ENCODE data around the gene C7orf33. TPM values are rescaled to one million over a fixed set of nuclear protein-coding genes. Genes with fewer than 3 reads are reported as not detected.

Gene C7orf33
- polyA plus RNA-seq, 3 donors = 0.05 TPM; not detected in 2

GRCh38 chr7:148566736-148567135, 23.8 kb upstream of the C7orf33 start:
- WGBS (ENCODE audit: insufficient coverage) = 100% methylated on average over 2 of the region's 6 CpGs
- no peak overlapping the region for H3K4me3 ChIP-seq (replicated peaks in 1 of 3; ENCODE audit: low read depth in 2 of 3, low read length in 3 of 3)
- no peak overlapping the region for H3K27ac Mint-ChIP-seq

GRCh38 chr7:148567524-148567923, 23.0 kb upstream of the C7orf33 start:
- H2AFZ ChIP-seq (ENCODE audit: insufficient read depth, low read depth, low read length, poor library complexity, severe bottlenecking) = no peak overlapping the region
- H3K9me3 Mint-ChIP-seq = peaks cover 4 to 23% (median 10%) of the 10 kb centered on the region in 7 donors
- H3K9ac ChIP-seq (ENCODE audit: insufficient read depth, low read length, poor library complexity, severe bottlenecking) = no peak overlapping the region
- H3K27me3 ChIP-seq (ENCODE audit: control insufficient read depth in 2 of 2, insufficient read depth in 2 of 2, low read length in 2 of 2) = no peaks in the 10 kb centered on the region
- no peak overlapping the region for H3K27ac Mint-ChIP-seq
- H3K9me3 ChIP-seq (replicated peaks in 1 of 2; ENCODE audit: control insufficient read depth in 1 of 2, insufficient read depth in 1 of 2, low read length in 2 of 2) = peaks cover 0 to 8% of the 10 kb centered on the region in 2 donors
- no peaks in the 10 kb centered on the region for H3K79me2 ChIP-seq (ENCODE audit: insufficient read depth, low read length)
- H3K4me3 ChIP-seq (replicated peaks in 1 of 3; ENCODE audit: low read depth in 2 of 3, low read length in 3 of 3) = no peak overlapping the region
- H3K4me1 Mint-ChIP-seq = peaks cover 39% of the 10 kb centered on the region
- H3K4me3 Mint-ChIP-seq = no peak overlapping the region
- H3K36me3 Mint-ChIP-seq = peaks cover 0 to 4% of the 10 kb centered on the region in 2 donors
- intact Hi-C loops (cut with micrococcal nuclease) = no loop called here
- no peaks in the 10 kb centered on the region for H3K36me3 ChIP-seq (replicated peaks in 1 of 2; ENCODE audit: control insufficient read depth in 1 of 2, insufficient read depth in 2 of 2, low read length in 2 of 2)
- no peak for DNase-seq
- H3K4me2 ChIP-seq (replicated peaks; ENCODE audit: extremely low read depth, low read length, poor library complexity, severe bottlenecking) = no peak overlapping the region
- H3K27ac ChIP-seq (ENCODE audit: low read depth in 1 of 2, low read length in 2 of 2) = no peak overlapping the region
- 95% methylated on average over 3 of the region's 5 CpGs for WGBS (ENCODE audit: insufficient coverage)
- no peaks in the 10 kb centered on the region for H4K20me1 ChIP-seq (ENCODE audit: insufficient read depth, low read length)
- no peak for TF ChIP-seq CTCF (IDR thresholded peaks at IDR 0.05)
- peaks cover 0 to 4% (median 3%) of the 10 kb centered on the region in 3 donors for H3K27me3 Mint-ChIP-seq (ENCODE audit: low read depth in 3 of 3)
- peaks cover 28 to 40% of the 10 kb centered on the region in 2 donors for H3K4me1 ChIP-seq (ENCODE audit: control insufficient read depth in 1 of 2, insufficient read depth in 2 of 2, low read length in 2 of 2)

More at GRCh38 chr7:148566736-148567135, 23.8 kb upstream of the C7orf33 start:
- H3K36me3 ChIP-seq (replicated peaks in 1 of 2; ENCODE audit: control insufficient read depth in 1 of 2, insufficient read depth in 2 of 2, low read length in 2 of 2) = no peaks in the 10 kb centered on the region
- H3K4me3 Mint-ChIP-seq = no peak overlapping the region
- no peak for TF ChIP-seq CTCF (IDR thresholded peaks at IDR 0.05)
- peaks cover 0 to 4% (median 3%) of the 10 kb centered on the region in 3 donors for H3K27me3 Mint-ChIP-seq (ENCODE audit: low read depth in 3 of 3)
- H2AFZ ChIP-seq (ENCODE audit: insufficient read depth, low read depth, low read length, poor library complexity, severe bottlenecking) = no peak overlapping the region
- H3K9me3 Mint-ChIP-seq = peaks cover 6 to 23% (median 10%) of the 10 kb centered on the region in 7 donors
- H3K27ac ChIP-seq (ENCODE audit: low read depth in 1 of 2, low read length in 2 of 2) = no peak overlapping the region
- peaks cover 45% of the 10 kb centered on the region for H3K4me1 Mint-ChIP-seq
- peaks cover 0 to 8% of the 10 kb centered on the region in 2 donors for H3K9me3 ChIP-seq (replicated peaks in 1 of 2; ENCODE audit: control insufficient read depth in 1 of 2, insufficient read depth in 1 of 2, low read length in 2 of 2)
- no peak for DNase-seq
- H3K4me2 ChIP-seq (replicated peaks; ENCODE audit: extremely low read depth, low read length, poor library complexity, severe bottlenecking) = no peak overlapping the region
- H4K20me1 ChIP-seq (ENCODE audit: insufficient read depth, low read length) = no peaks in the 10 kb centered on the region
- H3K9ac ChIP-seq (ENCODE audit: insufficient read depth, low read length, poor library complexity, severe bottlenecking) = no peak overlapping the region
- no peaks in the 10 kb centered on the region for H3K27me3 ChIP-seq (ENCODE audit: control insufficient read depth in 2 of 2, insufficient read depth in 2 of 2, low read length in 2 of 2)
- no peaks in the 10 kb centered on the region for H3K79me2 ChIP-seq (ENCODE audit: insufficient read depth, low read length)
- intact Hi-C loops (cut with micrococcal nuclease) = no loop called here
- H3K36me3 Mint-ChIP-seq = peaks cover 0 to 4% of the 10 kb centered on the region in 2 donors
- H3K4me1 ChIP-seq (ENCODE audit: control insufficient read depth in 1 of 2, insufficient read depth in 2 of 2, low read length in 2 of 2) = peaks cover 28 to 40% of the 10 kb centered on the region in 2 donors

Data from CD14-positive monocyte (primary cell).